HG02870 (cell line): Measurements from ENCODE around the gene CHD3.

Experiments used
- ATAC-seq: cut with Tn5 transposase; IDR thresholded peaks from one replicate; pipeline ENCODE4 v1.9.1; 2021; ENCODE audit warnings: mild to moderate bottlenecking, moderate library complexity; ENCODE audit not compliant: unreplicated experiment

Gene CHD3

DNA sequence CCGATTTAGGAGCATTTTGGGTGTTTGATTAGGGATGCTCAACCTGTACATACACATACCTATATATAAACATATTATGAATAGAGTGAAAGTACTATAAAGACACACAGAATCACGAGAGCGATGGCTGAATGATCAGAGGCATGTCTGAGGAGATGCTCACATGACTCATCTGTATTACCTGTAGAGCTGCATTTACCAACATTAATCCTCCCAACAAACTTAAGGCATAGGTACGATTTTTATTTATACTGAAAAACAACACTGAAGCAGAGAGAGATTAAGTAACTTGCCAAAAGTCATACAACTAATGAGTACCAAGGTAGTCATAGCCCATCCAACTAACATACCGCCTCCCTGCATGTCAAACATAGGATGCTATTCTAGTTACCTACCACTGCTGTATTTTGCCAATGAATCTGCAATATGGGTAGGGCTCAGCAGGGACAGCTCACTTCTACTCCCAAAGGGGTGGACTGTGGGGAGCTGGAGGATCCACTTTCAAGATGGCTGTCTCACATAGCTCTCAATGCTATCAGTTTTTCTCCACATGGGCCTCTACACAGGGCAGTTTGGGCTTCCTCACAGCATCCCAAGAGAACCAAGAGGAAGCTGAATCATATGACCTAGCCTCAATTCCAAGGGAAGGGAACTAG lies 23.5 kb upstream of the CHD3 start:
- no peak for ATAC-seq

DNA sequence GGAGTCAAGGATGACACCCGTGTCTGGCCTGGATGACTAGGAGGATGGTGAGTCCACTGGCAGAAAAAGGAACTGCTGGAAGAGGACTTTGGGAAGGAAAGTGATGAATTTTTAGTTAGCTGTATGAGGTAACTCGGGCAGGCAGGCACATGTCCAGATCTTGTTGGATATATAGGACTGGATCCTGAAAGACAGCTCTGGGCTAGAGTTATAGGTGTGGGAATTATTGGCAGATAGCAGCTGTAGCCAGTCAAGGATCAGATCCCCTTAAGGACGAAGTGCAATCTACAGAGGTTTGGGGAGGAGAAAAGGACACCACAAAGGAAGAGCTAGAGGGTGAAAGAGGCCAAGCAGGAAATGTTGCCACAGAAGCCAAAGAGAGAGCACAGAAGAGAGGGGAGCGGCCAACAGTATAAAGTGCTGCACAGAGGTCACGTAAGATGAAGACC lies 20.7 kb upstream of the CHD3 start:
- ATAC-seq: no peak

DNA sequence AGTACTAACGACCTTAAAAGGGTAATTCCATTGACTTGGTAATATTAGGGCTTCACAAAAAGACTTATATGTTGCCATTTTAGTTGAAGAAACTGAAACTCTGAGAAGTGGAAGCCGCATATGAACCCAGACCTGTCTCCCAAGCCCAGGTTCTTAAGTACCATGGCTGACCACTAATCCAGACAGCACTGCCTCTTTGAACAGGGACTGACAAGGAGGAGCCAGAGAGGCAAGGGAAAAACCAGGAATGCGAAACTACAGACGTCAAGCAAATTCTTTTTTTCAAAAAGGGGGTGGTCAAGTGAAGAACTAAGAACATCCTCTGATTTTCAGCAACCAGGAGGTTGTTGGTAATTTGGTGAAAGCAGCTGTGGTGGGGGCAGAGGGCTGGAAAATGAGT lies 15.5 kb upstream of the CHD3 start:
- no peak for ATAC-seq

DNA sequence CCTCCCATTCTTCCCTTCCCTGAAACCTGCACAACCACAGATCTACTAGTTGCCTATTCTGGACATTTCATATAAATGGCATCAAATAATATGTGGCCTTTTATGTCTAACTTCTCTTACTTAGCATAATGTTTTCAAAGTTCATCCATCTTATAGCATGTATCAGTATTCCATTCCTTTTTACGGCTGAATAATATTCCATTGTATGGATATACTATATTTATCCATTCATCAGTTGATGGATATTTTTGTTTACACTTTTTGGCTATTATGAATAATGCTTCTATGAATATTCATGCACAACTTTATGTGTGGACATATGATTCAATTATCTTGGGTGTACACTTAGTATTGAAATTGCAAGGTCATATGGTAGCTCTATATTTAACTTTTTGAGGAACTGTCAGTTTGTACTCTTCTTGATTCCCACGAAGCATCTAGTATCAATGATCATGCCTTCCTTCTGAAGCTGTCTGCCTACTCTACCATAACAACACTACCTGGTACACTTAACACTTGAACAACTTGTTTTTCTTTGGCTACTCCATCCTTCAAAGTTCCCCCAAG lies 12.7 kb upstream of the CHD3 start:
- ATAC-seq: no peak

DNA sequence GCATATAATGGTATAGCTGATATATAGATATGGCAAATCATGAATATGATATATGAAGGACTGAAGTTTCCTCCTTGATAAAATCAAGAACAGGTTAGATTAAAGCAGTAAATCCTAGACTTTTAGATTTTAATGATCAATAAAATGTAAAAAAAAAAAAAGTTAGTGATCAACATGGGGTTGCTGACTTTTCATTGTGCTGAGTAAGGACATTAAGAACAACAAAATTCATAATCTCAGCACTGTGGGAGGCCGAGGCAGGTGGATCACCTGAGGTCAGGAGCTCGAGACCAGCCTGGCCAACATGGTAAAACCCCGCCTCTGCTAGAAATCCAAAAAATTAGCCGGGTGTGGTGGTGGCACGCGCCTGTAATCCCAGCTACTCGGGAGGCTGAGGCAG lies 10.4 kb upstream of the CHD3 start:
- no peak for ATAC-seq

DNA sequence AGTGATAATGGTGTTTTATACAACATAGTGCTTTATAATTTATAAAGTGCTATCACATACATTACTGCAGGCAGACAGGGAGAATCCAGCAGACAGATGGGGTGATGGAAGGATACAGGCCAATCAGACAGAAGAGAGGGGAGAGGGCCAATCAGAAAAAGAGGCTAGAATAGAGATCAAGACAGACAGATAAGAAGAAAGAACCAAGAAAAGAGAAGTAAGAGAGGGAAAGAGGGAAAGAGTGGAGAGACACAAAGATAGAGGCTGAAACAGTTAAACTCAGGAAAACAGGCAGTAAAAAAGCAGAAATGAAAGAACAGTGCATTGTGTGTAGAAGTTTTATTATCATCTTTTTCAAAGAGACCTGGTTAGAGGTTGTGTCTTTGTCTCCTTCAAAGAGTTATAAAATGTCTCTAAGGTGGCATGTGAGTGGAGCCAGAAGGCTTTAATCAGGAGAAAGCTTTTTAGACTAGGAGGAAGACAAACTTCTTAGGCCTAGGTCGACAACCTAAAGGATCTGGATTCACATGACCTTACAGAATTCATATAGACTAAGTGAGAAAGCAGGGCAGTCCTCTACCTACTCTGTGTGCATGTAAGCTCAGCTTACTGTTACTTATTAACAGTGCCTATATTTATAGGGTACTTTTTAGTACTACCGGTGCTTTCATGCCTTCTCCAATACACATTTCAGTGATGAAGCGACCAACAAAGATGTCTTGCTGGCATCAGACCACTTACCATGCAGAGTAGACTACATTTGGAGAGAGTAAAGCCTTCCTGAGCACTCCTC lies 8.3 kb upstream of the CHD3 start:
- no peak for ATAC-seq

DNA sequence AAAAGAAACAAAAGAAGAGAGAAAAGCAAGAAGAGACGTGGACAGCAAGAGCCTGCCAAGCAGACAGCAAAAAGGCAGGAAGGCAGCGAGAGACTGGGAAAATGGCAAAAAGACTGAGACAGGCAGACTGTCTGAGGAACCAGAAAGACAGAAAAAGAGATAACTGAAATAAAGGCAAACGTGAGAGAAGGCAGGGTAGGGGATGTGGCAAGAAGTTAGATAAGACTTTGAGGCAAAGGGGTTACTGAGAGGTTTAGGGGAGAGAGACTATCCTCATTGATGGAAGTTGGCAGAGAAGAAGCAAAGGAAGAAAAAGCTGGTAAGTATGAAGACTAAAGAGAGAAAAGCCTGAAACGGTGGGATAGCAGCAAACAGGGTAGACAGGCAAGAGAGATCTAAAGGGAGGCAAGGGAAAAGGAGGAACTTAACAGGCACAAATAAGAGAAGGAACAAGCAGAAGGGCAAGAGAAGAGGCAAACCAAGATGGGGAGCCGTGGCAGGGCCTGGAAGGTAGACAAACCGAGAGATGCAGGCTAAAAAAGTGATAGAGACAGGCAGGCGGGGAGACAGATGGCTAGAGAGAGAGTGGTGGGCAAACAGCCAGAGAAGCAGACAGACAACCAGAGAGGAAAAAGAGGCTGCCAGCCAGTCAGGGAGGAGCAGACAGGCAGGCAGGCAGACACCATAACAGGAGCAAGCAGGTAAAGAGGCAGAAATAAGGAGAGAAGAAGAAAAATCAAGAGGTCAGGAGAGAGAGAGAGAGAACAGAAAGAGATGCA lies 7.1 kb upstream of the CHD3 start:
- no peak for ATAC-seq

DNA sequence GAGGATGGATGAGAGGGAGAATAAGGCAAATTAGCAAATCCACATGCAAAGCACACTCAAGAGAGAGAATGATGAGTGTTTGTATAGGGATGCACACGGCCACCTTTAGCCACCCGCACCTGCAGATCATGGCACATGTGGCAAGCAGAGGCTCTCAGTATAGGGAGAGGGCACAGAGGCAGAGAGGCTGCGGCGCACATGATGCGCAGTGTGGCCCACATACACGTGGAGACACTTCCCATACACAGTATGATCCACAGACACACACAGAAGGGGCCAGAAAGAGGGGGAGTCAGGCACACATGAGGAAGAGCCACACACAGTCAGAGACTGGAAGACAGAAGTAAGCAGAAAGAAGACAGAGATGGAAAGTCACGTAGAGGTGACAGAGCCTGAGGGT lies 6.5 kb upstream of the CHD3 start:
- ATAC-seq: no peak

DNA sequence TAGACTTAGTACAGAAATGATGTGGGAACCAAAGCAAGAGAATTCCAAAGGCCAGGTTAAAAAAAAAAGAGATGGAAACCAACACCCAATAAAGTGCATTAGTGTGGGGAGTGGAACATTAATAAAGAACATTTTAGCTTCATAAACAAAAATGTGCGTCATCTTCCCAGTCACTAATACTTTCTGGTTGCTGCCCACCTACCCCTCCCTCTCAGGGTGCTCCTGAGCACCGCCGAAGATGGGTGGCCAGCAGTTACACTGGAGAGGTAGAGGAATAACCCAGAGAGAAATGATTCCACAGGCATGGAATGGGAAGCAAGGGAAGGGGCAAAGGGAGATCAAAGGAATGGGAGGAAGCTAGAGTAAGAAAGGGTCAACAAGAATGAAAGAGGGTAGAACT lies 6.0 kb upstream of the CHD3 start:
- no peak for ATAC-seq

DNA sequence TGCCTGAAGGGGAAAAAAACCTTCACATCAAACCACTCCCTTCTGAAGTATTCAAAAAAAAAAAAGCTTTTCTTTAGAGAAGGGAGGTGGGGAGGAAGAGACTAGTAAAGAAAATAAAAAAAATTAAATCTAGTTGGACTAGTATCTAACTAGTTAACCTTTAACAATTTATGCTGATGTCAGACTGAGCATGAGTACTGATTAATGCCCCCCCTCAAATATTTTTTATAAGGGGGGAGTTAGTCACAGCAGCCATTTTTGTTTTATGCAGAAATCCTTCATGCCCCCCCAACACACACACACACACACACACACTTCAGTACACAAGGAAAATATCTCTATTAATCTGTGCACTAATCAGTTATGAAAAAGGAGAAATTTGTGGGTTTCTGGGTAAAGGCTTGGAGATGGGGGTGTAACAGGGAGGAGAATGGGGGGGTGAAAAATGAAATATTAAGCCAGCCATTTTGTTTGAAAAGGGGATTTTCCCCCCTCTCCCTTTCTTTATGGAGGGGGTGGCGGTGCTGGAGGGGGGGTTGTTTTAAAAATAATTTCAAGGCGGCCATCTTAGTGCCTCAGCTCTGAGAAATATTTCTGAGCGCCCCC lies 4.7 kb upstream of the CHD3 start:
- ATAC-seq: no peak

DNA sequence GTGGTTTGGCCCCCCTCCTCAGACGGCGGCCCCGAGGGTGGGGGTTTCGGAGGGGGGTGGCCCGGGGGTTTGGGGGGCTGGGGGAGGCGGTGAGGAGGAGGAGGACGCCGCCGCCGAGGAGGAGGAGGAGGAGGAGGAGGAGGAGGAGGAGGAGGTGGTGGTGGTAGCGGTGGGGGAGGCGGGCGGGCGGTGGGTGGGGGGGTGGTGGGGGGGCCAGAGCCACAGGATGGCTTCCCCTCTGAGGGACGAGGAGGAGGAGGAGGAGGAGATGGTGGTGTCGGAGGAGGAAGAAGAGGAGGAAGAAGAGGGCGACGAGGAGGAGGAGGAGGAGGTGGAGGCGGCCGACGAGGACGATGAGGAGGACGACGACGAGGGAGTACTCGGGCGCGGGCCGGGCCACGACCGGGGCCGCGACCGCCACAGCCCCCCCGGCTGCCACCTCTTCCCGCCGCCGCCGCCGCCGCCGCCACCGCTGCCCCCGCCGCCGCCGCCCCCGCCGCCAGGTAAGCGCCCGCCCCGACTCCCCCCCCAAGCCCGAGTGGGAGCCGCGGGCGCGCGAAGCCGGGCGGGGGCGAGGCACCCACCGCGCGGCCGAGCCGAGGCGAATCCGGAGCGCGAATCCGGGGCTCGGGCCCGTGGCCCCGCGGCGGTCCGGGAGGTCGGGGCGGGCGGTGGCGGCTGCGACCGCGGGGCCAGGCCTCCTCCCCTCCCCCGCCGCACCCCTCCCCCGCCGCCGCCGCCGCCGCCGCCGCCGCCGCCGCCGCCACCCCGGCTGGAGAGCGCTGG lies 3.8 kb upstream of the CHD3 start:
- ATAC-seq: no peak

DNA sequence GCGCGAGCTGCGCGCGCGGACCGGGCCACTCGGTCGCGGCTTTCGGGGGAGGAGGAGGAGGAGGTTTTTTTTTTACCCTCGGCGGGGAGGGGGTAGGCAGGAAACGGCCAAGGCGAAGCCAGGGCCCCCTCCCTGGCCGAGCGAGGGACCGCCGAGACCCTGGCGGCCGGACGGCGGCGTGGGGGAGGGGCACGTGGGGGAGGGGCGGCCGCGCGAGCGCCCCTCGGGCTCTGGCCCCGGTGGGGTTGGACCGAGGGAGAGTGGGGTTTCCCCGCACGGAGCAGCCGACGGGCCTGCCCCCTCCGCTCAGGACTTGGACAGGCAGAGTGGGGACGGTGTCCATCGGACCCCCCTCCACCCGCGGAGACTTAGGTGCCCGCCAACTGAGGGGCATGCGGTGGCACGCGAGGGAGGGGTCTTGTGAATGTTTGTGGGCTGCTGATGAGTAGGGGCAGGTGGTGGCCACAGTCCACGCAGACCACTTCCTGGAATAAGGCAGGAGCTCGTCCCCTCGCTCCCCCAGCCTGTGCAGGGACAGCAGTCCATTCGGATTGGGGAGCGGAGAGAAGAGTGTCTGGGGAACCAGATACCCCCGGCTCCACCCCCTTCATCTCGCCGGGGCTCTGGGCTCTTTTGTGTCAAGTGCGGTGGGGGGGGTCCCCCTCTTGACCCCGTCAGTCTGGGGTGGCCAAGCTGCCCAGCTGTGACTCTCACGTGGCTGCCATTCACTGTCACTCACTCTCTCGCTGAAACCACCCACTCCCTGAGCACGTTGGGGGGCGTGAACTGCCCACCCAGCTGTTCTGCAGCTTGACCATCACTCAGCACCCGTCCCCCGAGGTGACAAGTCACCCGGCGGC lies 3.0 kb upstream of the CHD3 start:
- ATAC-seq: no peak

DNA sequence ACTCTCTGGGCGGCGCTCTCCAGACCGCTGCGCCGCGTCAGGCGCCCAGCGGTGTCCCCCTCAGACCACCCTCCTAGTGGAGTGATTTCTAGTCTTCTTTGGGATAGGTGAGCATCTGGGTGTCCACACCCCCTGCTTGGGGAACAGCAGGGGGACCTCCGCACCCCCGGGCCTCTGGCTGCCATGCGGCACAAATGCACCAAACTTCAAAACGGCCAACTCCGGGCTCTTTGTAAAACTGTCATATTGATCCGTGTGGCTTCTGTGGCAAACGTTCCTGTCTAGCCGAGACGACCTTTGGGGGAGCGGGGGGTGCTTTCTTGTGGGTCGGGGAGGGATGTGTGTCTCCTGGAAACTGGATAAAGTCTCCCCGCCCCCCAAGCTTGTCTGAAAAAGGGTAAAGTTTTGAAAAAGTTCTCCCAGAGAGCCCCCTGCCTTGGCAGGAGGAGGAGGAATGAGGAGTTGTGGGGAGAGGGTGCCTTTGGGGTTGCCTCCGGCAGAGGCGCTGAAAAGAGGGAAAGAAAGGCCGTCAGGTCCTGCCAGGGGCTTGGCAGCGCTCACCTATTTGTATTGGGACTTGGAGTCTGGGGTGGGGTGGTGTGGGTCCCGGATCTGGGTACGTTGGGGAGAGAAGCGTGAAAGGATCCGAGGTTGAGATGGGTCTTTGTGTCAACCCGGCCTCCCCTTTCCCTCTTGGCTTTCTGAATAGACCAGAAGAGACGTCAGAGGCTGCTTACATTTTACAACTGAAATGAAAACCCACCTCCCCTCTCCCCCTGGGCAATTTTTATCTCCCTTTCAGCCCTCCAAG lies 2.2 kb upstream of the CHD3 start:
- no peak for ATAC-seq

DNA sequence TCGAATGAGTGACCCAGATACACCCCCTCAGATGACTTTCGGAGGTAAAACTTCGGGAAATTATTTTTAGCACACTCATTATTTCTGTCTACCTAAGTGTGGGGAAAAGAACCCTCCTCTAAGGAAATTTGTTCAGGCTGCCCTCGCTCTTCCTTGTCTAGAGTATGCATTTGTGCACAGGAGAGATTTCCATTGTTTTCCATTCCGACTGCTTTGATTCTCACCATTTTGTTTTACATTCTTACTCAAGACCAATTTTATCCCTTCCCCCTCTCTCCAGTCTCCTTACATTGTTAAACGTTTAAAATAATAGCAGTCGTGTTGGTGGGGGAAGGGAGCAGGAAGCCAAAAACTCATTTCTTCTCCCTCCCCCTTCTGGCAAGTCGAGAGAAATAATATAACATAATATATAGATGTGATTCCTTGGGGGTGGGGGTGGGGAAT lies 1.5 kb upstream of the CHD3 start:
- ATAC-seq: no peak

DNA sequence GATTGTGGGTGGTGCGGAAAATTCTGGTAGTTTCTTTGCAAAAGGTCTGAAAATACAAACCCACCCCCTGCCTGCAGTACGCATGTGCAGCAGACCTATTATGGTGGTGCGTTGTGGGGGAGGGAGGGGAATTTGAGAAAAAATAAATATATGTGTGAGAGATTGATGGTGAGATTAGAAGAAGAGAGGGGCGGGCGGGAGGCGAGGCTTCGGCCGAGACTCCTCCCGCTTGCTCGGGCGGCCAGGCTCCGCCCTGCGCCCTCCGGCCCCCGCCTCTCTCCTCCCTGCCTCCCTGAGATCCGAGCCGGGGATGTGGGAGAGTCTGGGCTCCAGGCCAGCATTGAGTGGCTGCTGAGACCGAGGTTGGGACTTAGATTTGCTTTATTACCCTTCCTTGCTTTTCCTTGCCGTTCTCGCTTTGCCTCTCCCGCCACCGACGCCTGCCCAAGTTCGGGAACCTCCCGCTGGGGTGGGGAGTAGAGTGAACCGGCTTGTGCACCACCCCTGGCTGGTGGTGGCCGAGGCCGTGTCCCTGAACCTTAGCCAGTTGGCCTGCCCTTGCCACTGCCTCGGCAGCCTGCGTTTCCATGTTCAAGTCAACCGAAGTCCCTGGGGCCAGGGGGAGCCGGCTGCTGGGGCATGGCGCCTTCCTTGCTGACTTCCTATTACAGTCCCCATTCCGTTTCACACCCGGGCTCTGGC lies 956 bp upstream of the CHD3 start:
- ATAC-seq: no peak

DNA sequence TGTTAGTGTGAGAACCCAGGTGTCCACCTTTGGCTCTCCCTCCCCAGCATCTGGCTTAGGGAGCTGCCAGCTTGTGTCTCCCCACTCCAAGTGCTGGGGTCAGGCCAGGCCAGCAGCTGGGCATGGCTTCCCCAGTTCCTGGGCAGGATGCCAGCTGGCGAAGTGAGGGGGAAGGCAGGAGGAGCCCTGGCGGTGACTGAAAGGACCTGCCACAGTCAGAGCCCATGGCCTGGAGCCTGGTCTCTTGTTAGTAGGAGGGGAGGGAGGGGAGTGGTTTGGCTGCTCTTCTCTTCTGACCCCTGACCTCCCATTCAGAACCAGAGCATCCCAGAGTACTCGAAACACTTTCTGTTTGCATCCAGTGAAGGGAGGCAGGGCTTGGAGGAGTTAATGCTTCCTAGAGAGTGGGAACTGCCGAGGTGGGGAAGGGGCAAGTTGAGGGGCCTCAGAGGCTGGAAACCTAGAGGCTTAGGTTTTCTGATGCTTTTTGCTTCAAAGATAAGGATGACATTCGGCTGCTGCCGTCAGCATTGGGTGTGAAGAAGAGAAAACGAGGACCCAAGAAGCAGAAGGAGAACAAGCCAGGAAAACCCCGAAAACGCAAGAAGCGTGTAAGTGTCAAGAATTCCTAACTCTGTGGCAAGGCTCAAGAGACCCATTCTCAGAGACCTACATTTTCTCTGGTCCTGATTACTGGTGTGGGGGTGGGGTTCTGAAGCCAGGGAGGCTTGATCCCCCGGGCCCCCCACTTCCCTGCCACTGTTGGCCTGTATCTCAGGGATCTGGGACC lies 772 bp downstream of the CHD3 start:
- ATAC-seq: no peak
